Measurements from ENCODE around the gene TLL1.
A peak's percentile ranks its signal among the peaks of the same experiment; 100 is the strongest.

TLL1 gene

DNA sequence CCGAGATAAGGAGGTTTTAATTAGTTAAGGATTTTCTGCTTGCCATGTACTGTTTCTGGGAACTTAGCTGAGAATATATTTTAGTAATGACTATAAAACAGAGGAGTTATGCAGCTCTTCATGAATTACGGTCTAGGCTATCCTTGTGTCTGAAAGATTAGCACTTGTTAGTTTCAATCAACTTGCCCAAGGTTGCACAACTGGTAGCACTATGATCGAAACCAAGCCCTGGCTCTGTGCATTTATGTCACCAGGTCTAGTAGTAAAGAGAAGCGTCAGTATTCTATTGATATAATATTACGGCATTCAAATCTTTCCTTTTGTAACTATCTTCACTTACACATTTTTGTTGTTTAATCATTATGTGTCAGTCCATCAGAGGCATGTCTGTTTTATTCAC lies 176.0 kb downstream of the TLL1 start:
- no peak for DNase-seq (ENCODE audit: low spot score)

DNA sequence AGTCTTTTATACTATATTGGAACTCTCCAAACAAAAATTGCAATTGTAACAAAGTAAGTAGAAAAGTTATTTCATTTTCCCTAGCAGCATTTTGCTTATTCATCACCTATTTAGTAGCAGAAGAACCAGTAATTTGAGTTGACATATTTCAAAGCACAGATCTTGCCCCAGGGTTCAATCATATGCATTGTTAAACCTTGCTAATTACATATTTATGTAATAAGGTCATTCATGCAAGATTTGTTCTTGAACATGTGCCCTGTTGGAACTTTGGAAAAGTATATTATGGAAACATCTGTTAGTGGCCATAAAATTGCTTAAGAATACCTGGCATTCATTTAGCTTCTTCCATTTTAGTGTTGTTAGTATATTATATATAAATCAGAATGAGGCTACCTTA lies 191.7 kb downstream of the TLL1 start:
- no peak for DNase-seq (ENCODE audit: low spot score)

DNA sequence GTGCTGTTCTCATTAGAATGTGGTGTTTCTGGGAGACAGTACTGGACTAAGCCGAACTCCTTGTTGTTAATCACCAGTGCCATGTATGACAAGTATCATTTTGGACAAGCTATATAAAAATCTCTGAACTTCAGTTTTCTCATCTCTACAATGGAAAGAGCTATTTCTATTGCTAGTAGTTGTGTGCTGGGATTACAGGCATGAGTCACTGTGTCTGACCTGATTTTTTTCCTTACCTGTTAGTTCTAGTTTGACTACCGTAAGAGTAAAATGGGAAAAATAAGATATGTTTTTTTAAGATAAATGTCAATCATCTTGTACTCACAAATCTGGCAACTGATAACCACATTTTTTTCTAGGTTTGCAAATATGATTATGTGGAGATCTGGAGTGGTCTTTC lies 192.3 kb downstream of the TLL1 start:
- no peak for DNase-seq (ENCODE audit: low spot score)

DNA sequence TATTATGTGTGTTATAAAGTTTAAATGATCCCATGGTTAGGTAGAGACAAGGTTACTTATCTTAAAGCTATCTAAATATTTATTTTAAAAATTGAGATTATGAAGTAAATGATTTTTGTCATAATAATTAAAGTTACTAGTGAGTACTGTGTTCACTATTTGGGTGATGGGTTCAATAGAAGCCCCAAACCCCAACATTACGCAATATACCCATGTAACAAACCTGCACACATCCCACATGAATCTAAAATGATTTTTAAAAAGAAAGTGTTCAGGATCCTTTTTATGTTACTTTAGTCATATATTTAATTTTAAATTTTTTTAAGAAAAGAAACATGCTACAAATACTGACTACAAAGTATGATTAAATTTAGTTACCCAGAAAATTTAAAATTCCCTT lies 193.9 kb downstream of the TLL1 start:
- DNase-seq (ENCODE audit: low spot score): no peak

DNA sequence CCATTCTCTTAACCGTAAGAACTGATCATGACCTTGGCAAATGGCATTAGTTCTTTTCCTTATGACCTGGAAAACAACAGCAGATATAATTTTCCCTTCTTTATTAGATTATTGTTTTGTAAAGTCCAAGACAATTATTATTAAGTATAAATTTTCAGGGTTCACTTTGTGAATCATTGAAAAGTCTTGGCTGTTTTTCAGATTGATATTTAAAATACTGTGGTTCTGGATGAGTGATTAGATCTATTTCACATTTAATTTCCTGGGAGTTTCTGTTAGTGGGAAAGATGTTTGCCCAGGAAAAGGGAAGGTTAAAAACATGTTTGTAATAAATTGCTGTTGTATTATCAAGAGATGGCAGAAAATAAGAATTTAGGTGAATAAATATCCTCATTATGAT lies 194.9 kb downstream of the TLL1 start:
- no peak for DNase-seq (ENCODE audit: low spot score)

DNA sequence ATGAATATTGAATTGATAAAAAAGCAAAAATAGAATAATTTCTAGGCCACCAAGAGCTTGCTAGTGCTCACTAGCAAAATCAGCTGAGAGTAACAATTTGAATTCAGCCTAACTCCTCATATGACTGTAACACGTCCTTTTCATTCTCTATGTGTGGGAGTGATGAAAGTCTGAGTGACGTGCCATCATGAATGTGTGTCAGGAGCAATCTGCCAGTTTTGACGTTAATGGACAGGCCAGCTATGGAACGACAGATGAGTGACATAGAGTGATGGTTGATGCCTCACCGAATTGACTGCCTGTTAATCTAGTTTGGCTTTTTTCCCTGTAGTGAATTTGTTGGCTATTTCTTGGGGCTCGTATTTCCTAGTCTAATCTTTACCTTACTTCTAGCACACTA lies 200.7 kb downstream of the TLL1 start:
- no peak for DNase-seq (ENCODE audit: low spot score)

DNA sequence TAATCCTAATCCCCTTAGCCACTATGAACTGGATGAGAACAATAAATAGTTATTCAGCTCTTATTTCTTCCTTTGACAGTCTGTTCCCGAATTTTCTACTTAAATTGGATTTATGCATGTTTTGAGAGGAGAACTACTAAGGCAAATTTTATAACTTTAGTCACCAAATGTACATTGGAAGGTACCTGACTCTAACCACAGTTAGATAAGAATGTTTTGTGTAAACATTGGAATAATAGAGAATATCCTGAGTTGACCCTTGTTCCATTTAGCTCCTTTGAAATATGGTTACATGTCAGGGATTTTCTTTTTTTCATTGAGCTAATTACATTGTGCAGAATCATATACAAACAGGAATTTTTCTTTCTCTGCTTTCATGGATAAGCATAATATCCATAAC lies 202.6 kb downstream of the TLL1 start:
- no peak for DNase-seq (ENCODE audit: low spot score)

DNA sequence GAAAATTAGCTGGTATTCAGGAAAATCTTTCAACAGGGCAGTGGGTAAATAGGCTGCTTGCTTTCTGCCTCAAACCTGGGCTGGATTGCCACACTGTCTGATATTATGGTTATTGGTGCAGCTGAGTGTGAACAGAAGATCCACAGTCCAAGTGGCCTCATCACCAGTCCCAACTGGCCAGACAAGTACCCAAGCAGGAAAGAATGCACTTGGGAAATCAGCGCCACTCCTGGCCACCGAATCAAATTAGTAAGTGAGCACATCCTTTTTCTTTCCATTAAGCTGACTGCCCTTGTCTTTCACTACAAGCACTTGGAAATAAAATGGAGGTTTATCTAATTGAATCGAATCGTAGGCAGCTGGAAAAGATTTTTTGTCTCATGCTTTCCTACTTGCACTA lies 204.7 kb downstream of the TLL1 start:
- DNase-seq (ENCODE audit: low spot score): no peak

DNA sequence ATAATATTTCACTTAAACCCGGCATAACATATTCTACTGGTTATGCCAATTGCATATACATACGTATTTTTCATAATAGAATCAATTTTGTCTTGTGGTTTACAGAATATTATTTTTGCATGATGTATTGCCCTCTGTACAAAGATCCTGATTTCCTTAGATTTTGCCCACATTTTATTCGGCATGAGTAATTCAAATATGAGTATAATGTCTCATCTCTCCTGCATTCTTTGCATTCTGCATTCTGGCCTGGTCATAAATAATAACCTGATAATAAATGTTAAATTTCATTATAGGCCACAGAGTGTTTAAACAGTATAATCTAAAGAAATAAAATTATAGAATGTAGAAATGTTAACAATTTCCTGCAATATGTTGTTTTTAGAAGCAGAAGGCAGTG lies 205.3 kb downstream of the TLL1 start:
- no peak for DNase-seq (ENCODE audit: low spot score)

DNA sequence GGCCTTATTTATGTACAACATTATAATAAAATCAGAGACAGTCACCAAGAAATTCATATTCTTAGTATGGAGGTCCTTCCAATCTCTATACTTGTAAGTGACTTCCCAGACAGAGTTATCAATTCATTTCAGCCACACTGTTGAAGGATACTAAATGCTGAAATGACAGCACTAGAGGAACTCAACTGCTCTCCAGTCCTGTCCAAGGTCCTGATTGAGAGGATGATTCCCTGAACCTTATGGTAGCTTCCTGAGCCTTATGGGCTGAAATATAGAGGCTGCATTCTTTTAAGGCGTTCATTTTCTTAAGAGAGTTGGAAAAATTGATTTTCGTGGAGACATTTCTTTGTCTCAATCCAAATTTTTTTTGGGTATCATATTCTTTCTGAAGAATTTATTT lies 205.9 kb downstream of the TLL1 start:
- DNase-seq (ENCODE audit: low spot score): no peak

DNA sequence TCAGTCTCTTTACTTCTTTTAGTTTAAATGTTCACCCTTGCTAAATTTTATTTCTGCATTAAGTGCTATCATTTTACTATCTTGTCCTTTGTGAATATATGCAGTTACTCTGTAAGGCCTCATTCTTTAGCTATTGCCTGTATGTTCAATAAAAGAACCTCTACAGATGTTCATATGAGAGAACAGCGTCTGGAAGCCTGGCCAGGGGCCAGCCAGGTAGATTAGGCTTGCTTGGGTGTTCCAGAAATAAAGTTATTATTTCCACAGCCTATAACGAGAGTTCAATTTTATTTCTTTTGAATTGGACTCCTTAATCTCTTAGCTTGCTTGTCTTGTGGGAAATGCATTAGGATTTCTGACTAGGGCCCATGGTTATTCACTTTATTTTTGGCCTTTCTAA lies 214.5 kb downstream of the TLL1 start:
- no peak for DNase-seq (ENCODE audit: low spot score)

DNA sequence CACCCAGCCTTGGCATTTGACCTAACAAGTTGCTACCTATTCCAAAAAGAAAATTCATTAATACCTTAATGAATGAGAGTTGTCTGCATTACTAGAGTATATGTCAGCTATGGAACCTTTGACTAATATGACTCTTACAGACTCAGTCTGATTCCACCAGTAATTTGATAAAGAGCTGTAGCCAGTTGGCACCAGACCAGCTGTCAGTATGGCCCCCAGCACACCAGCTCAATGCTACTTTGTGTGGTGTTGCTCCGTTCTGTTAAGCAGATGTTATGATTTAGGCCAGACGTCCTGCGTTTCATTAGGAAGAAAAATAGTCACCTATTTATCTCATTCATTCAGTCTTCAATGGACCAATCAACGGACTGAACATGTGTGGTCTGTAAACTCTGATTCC lies 215.5 kb downstream of the TLL1 start:
- DNase-seq (ENCODE audit: low spot score): no peak

DNA sequence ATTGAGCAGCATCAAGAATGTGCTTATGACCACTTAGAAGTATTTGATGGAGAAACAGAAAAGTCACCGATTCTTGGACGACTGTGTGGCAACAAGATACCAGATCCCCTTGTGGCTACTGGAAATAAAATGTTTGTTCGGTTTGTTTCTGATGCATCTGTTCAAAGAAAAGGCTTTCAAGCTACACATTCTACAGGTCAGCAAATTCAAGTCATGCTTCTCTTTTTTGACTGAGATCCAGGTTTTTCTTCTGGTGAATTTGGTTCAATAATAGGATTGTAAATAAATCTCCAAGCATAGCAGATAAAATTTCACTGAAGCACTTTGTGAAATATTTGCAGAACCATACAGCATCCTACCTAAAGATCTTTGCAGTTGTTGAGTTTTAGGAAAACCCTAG lies 218.1 kb downstream of the TLL1 start:
- no peak for DNase-seq (ENCODE audit: low spot score)

GRCh38 chr4:166091912-166092510 lies 219.0 kb downstream of the TLL1 start:
- DNase-seq (ENCODE audit: low spot score): peak; percentile 25

GRCh38 chr4:166092797-166093290 lies 219.8 kb downstream of the TLL1 start:
- DNase-seq (ENCODE audit: low spot score): no peak

DNA sequence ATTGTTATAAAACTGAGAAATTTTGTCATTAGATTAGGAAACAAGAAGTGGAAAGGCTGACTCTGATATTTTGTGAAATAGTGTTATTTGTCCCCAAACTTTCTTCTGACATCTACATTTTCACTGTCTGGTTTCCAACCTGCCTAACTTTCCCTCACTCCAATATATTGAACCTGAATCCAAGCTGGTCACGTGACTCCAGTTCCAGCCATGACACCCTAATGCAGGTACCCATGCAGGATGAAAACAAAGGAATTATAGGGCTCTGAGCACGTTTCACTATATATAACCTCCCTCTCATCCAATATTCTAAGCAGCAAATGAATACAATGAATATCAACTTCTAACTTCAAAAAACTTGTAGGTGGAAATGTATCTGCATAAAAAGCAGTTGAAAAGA lies 231.6 kb downstream of the TLL1 start:
- no peak for DNase-seq (ENCODE audit: low spot score)

DNA sequence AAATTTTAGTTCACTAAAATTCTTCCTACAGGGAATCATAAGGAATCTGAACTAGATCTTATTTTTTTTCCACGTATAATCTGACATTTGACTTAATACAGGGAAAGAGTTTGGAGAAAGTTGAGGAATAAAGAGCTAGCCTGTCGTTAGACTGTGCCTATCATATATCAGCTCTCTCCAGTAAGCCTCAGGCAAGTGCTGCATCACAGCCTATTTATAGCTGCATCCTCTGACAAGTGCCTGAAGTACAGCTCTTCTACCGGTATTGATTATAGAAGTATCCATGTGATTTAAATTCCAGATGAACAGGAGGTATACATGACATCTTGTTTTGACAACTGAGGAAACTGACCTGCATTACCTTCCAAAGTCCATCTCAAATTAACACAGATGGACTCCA lies 248.9 kb downstream of the TLL1 start:
- DNase-seq (ENCODE audit: low spot score): no peak

DNA sequence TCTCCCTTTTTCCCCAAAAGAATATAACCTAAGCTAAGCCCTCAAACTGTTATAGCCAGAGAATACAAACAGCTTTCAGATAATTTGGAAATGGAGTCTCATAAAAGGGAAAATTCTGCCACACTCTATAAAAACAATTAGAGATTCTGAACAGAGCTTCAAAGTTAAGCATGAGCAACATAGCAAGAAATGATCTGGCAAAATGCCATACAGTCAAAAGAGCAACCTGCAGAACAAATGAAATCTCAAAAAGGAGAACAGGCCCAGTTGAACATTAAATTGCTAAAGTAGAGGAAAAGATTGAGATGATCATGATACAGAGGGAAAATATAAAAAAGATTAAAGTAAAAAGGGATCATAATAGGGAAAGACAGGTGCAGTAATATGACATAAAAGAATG lies 250.5 kb downstream of the TLL1 start:
- DNase-seq (ENCODE audit: low spot score): no peak

DNA sequence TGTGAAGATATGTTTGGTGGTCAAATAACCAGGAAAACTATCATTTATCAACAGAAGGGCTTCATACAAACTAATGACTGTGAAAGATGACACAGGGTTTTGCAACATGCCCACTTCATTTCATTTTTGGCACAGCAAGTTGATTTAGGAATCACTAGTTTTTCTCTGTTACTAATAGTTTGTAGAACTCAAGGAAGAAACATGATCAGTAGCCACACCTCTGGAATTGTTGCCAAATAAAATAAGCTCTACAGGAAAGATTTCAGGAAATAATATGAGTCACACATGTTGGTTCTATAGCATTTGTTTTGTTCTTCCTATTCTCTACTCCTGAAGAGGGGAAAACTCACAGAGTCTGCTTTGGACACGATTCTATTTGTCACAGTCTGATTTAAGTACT lies 255.4 kb downstream of the TLL1 start:
- DNase-seq (ENCODE audit: low spot score): no peak

GRCh38 chr4:166134285-166134684 lies 261.2 kb downstream of the TLL1 start:
- no peak for DNase-seq (ENCODE audit: low spot score)

GRCh38 chr4:166140951-166141350 lies 267.9 kb downstream of the TLL1 start:
- DNase-seq (ENCODE audit: low spot score): no peak

GRCh38 chr4:166143227-166143626 lies 270.2 kb downstream of the TLL1 start:
- no peak for DNase-seq (ENCODE audit: low spot score)

DNA sequence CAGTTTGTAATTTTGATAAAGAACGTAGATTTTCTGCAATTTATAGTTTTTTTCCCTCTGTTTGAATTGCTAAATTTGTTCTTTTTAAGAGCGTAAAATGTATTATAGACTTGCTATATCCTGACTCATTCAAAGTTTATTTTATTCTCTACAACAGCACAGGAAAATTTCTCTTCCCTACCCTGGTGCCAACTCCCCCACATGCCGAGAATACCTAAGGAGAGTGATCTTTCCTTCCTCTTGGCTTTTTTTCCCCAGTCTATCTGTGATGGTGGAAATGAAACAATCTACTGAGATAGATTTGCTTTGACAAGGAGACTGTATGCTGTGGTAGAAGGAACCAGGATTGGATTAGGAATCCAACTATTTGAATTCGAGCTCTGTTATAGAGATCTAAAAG lies 271.6 kb downstream of the TLL1 start:
- DNase-seq (ENCODE audit: low spot score): no peak

- no peak for DNase-seq (ENCODE audit: low spot score)
Observed at GRCh38 chr4:166146806-166147540, 273.9 kb downstream of the TLL1 start.

Measured in CD4-positive, alpha-beta T cell treated with Interleukin-15 for 4 hours (primary cell).